Measurements from ENCODE around the gene PIGM.

Gene PIGM

GRCh38 chr1:159986531-159986930, 45.3 kb downstream of the PIGM start:
- no peak for DNase-seq

DNA sequence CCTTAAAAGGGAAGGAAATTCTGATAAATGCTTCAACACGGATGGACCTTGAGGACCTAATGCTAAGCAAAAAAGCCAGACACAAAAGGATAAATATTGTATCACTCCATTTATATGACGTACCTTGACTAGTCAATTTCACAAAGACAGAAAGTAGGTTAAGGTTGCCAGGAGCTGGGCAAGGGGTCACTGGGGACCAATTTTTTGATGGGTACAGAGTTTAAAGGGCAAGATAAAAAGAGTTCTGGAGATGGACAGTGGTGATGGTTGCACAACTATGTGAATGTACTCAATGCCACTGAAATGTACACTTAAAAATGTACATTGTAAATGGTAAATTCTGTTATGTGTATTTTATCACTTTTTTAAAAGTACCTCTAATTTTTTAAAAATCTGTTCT, 45.7 kb downstream of the PIGM start:
- DNase-seq: no peak

GRCh38 chr1:159985473-159985872, 46.3 kb downstream of the PIGM start:
- no peak for DNase-seq

- DNase-seq: no peak
Observed at GRCh38 chr1:159983681-159984080, 48.1 kb downstream of the PIGM start.

DNA sequence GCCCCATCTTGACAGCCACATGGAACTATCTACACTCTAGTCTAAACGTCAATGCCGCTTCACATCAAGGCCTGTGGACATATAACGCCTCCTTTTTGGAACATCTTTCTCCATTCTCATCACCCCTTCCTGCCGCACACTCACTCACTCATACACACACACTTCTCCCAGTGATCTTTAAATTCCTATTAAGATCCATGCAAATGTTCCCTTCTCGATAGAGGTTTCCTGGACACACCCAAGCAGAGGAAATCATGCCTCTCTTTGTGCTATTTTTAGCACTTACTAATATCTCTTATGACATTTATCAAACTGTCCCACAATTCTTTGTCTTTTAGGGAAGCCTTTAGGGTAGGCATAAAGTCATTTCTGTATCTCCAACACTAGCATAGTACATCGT, 49.5 kb downstream of the PIGM start:
- DNase-seq: no peak

DNA sequence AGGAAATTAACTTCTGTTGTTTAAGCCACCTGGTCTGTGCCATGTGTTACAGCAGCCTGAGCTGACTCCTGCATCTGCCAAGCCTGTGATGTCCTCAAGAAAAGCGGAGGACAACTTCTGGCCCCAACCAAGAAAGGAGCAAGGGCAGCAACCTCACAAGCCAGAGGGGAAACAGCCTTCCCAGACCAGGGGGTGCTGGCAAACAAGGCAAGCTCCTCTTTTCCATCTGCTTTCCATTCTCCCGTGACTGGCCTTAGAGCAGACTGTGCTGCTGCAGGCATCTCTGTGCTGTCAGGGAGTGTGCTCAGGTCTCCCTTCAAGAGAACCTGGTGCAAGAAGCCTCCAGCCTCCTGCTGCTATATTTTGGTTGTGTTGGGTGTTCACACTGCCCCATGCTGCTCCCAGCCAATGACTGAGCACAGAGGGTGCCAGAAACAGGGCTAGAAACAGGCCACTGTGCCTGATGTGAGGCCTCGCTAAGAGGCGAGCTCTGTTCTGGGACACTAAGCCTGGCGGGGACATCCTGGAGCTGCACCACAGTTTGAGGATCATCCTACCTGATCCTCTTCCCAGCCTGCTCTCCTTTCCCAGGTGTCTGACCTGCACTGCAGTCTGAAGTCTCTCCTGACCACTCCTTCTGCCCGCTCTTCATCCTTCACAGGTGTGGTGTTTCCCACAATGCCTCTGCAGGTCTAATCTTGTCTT, 50.3 kb downstream of the PIGM start:
- no peak for DNase-seq

GRCh38 chr1:159980786-159981185, 51.0 kb downstream of the PIGM start:
- no peak for DNase-seq

DNA sequence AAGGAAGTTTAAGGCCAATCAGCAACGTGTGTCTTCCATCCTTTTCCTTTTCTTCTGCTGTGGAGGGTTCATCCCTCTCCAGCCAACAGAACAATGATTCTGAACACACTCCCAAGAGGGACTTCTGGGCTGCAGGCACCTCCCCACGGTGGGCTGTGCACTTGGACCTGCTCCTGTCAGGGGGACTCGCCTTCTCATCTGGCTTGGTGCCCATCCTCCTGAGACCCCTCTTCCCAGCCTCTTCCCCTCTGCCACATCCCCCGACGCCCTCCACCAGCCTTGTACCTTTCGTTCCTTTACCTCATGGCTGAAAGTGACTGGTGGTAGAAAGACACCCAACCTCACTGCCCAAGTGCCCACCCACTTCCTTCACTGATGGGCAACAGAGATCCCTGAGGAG, 51.7 kb downstream of the PIGM start:
- DNase-seq: no peak

GRCh38 chr1:159979257-159979656, 52.5 kb downstream of the PIGM start:
- no peak for DNase-seq

GRCh38 chr1:159978107-159978398, 53.7 kb downstream of the PIGM start:
- DNase-seq: no peak

- no peak for DNase-seq
Observed at GRCh38 chr1:159977364-159978106, 54.3 kb downstream of the PIGM start.
